Endothelial cell of umbilical vein (primary cell): ENCODE results near the gene C17orf107. TPM values are rescaled to one million over a fixed set of nuclear protein-coding genes. Genes with fewer than 3 reads are reported as not detected.

Experiments
- BruUV-seq: library from RNA; stranded (reverse); fragments of 400-500 nt; replicated peaks from 2 replicates; lab custom pipeline; 2021; lab: Mats Ljungman, UMichigan
- CTCF ChIA-PET: fragments of 300-600, 350-600 bp; sonication (Branson Sonifier 250); formaldehyde crosslinking; loops from one replicate; lab custom pipeline; 2021; ENCODE audit warnings: antibody characterized with exemption, inconsistent platforms; lab: Charles Lee
- POLR2A ChIA-PET: fragments of 300-600, 350-600 bp; sonication (Branson Sonifier 250); formaldehyde crosslinking; loops from one replicate; lab custom pipeline; 2021; ENCODE audit warnings: antibody characterized with exemption, inconsistent platforms; lab: Charles Lee
- DNase-seq: peaks from one replicate; pipeline ENCODE4 v3.0.0-alpha.2; 2011; ENCODE audit warnings: low read depth, low spot score
- FAIRE-seq: peaks from 2 replicates; lab custom pipeline; 2011; peaks lifted over from hg19 to GRCh38; lab: Jason Lieb, UNC
- H2AFZ ChIP-seq: 2 replicates; pipeline ENCODE4 v1.6.0; 2012; ENCODE audit warnings: low read depth, low read length, control low read depth, inconsistent platforms
- H3K27ac ChIP-seq: 2 replicates; pipeline ENCODE4 v1.5.1; 2011; ENCODE audit warnings: low read depth, mild to moderate bottlenecking, control low read depth, low read length, moderate library complexity; ENCODE audit not compliant: insufficient read depth
- H3K27me3 ChIP-seq, 2 experiments: 2 replicates each; pipeline versions ENCODE4 v1.6.0 to v1.6.1; 2011; ENCODE audit warnings: low read length in 2 of 2, mixed read lengths in 1 of 2; ENCODE audit not compliant: control insufficient read depth in 2 of 2, insufficient read depth in 2 of 2
- H3K36me3 ChIP-seq, 2 experiments: 2 replicates in 1 of 2; 3 replicates in 1 of 2; pipeline ENCODE4 v1.5.1; 2011; ENCODE audit warnings: low read length in 2 of 2, mild to moderate bottlenecking in 1 of 2, moderate library complexity in 1 of 2; ENCODE audit not compliant: control insufficient read depth in 2 of 2, insufficient read depth in 2 of 2; ENCODE audit errors: extremely low read depth in 1 of 2
- H3K4me1 ChIP-seq: 3 replicates; pipeline ENCODE4 v1.5.1; 2011; ENCODE audit warnings: mild to moderate bottlenecking, low read length; ENCODE audit not compliant: control insufficient read depth, insufficient read depth; ENCODE audit errors: extremely low read depth
- H3K4me2 ChIP-seq: 2 replicates; pipeline ENCODE4 v1.6.1; 2011; ENCODE audit warnings: low read length, control low read depth, mixed read lengths; ENCODE audit not compliant: insufficient read depth
- H3K4me3 ChIP-seq, 3 experiments: fragments of 200-600 bp in 1 of 3; sonication (generic), shearing (Covaris generic) in 1 of 3; replicated peaks in 1 of 3; 2 replicates each; pipeline ENCODE4 v1.5.1; 2011 to 2016; ENCODE audit warnings: control low read depth in 3 of 3, low read length in 3 of 3, mild to moderate bottlenecking in 2 of 3, inconsistent platforms in 1 of 3, low read depth in 1 of 3, moderate library complexity in 1 of 3; ENCODE audit not compliant: insufficient read depth in 1 of 3
- H3K79me2 ChIP-seq: 2 replicates; pipeline ENCODE4 v1.6.0; 2012; ENCODE audit warnings: low read length, inconsistent platforms; ENCODE audit not compliant: control insufficient read depth, insufficient read depth
- H3K9ac ChIP-seq: replicated peaks from 2 replicates; pipeline ENCODE3; 2011; ENCODE audit warnings: low read length, control low read depth; ENCODE audit not compliant: insufficient read depth; ENCODE audit errors: extremely low read depth
- H3K9me1 ChIP-seq: replicated peaks from 3 replicates; pipeline ENCODE4 v1.6.0; 2011; ENCODE audit warnings: mild to moderate bottlenecking, low read length; ENCODE audit not compliant: control insufficient read depth, insufficient read depth; ENCODE audit errors: extremely low read depth
- H3K9me3 ChIP-seq: replicated peaks from 2 replicates; pipeline ENCODE4 v1.5.1; 2012; ENCODE audit warnings: low read length, inconsistent platforms; ENCODE audit not compliant: control insufficient read depth, insufficient read depth
- H4K20me1 ChIP-seq: replicated peaks from 2 replicates; pipeline ENCODE3; 2011; ENCODE audit warnings: mild to moderate bottlenecking, low read length; ENCODE audit not compliant: control insufficient read depth, insufficient read depth; ENCODE audit errors: extremely low read depth
- CTCF ChIP-seq, 2 donors: IDR thresholded peaks; 1 replicate in 1 of 2; 2 replicates in 1 of 2; pipeline ENCODE4 v1.5.1; 2011; ENCODE audit warnings: low read length in 2 of 2, mild to moderate bottlenecking in 2 of 2, moderate library complexity in 2 of 2, control low read depth in 1 of 2, inconsistent platforms in 1 of 2, low read depth in 1 of 2; ENCODE audit not compliant: insufficient read depth in 1 of 2; ENCODE audit errors: extremely low read depth in 1 of 2
- EZH2 ChIP-seq: IDR thresholded peaks from 2 replicates; pipeline ENCODE4 v1.6.1; 2012; ENCODE audit warnings: borderline replicate concordance, low read depth, mild to moderate bottlenecking, moderate library complexity, low read length, inconsistent platforms; ENCODE audit not compliant: severe bottlenecking
- GATA2 ChIP-seq: IDR thresholded peaks from 2 replicates; pipeline ENCODE4 v1.7.0; 2011; ENCODE audit warnings: low read depth, mild to moderate bottlenecking, moderate library complexity, mixed read lengths, low read length; ENCODE audit not compliant: insufficient read length, insufficient read depth
- JUN ChIP-seq: IDR thresholded peaks from 2 replicates; pipeline ENCODE4 v1.6.1; 2011; ENCODE audit warnings: borderline replicate concordance, low read depth; ENCODE audit not compliant: insufficient read length, insufficient read depth
- MAX ChIP-seq: IDR thresholded peaks from 2 replicates; pipeline ENCODE4 v1.6.1; 2011; ENCODE audit not compliant: insufficient read depth, insufficient read length
- MYC ChIP-seq: IDR thresholded peaks from one replicate; pipeline ENCODE4 v1.6.1; 2011; ENCODE audit warnings: mild to moderate bottlenecking, low read depth, low read length
- POLR2A ChIP-seq: IDR thresholded peaks from 2 replicates; pipeline ENCODE4 v1.6.1; 2012; ENCODE audit warnings: low read depth, mild to moderate bottlenecking, control low read depth, low read length
- POLR2AphosphoS5 ChIP-seq: IDR thresholded peaks from 2 replicates; pipeline ENCODE4 v1.6.1; 2012; ENCODE audit warnings: low read depth, mild to moderate bottlenecking, control low read depth, low read length, moderate library complexity; ENCODE audit not compliant: insufficient read depth
- dilution Hi-C: fragments of 300-500 bp; cut with MboI; formaldehyde crosslinking; loops from one replicate; pipeline ENCODE4 v1.15.0; 2019; ENCODE audit warnings: low sequenced_read_pairs; ENCODE audit not compliant: extremely low pct_ligation_motif_present
- intact Hi-C: fragments of 100-400 bp; cut with micrococcal nuclease; formaldehyde crosslinking; loops from one replicate; pipeline ENCODE4 v1.10.0; 2022
- polyA plus RNA-seq, 4 experiments: library from polyadenylated mRNA; depleted of rRNA in 3 of 4; stranded (reverse) in 3 of 4; unstranded in 1 of 4; fragments of >200 nt; gene quantifications; 2 replicates each; pipeline versions ENCODE4 v1.2.1 to v1.2.3, GENCODE V29; 2011 to 2012; ENCODE audit warnings: missing spikeins in 1 of 4
- total RNA-seq: library from RNA; stranded (reverse); gene quantifications from 2 replicates; pipeline ENCODE4 v1.2.3, GENCODE V29; 2021

Gene C17orf107
- total and polyA plus RNA-seq, 2 donors (not counting 3 experiments of a cell fraction or from before 2014, with no cell fraction given), result 0.68 to 1.0 TPM

GRCh38 chr17:4942760-4943508, 43.6 kb downstream of the C17orf107 start:
- Histone ChIP-seq H3K4me2 (no peak overlapping the region), H3K4me3 (no peak overlapping the region), H3K9ac (no peak overlapping the region), H3K27ac (no peak overlapping the region), H3K4me1 (peaks cover 37% of the 10 kb centered on the region), H3K36me3 (peaks cover 15 to 32% of the 10 kb centered on the region in 2 experiments), H3K9me1 (no peaks in the 10 kb centered on the region), H4K20me1 (no peaks in the 10 kb centered on the region), H2AFZ (no peak overlapping the region), H3K9me3 (no peaks in the 10 kb centered on the region), H3K27me3 (no peaks in the 10 kb centered on the region), H3K79me2 (peaks cover 89% of the 10 kb centered on the region)
- dilution Hi-C loops, result no loop called here
- no TSS peak for BruUV-seq
- DNase-seq (no peak), FAIRE-seq (no peak)
- intact Hi-C loops, result no loop called here
- ChIA-PET CTCF (no interaction called here), POLR2A (no interaction called here)
- peak; percentile 62 for TF ChIP-seq POLR2AphosphoS5
- TF ChIP-seq CTCF (IDR thresholded peaks at IDR 0.05; ENCODE audit: extremely low read depth in 1 of 2, insufficient read depth in 1 of 2, low read depth in 1 of 2, low read length in 2 of 2), result no peak
- TF ChIP-seq POLR2A, result peak; percentile 64

- no peak overlapping the region for H3K27ac ChIP-seq
- no peak overlapping the region for H2AFZ ChIP-seq
- no peaks in the 10 kb centered on the region for H3K9me1 ChIP-seq
- ChIA-PET CTCF (no interaction called here), POLR2A (no interaction called here)
- BruUV-seq, result no TSS peak
- no peaks in the 10 kb centered on the region for H4K20me1 ChIP-seq
- H3K9me3 ChIP-seq, result no peaks in the 10 kb centered on the region
- intact Hi-C loops (no loop called here), dilution Hi-C loops (no loop called here)
- TF ChIP-seq GATA2, result no peak
- TF ChIP-seq JUN, result no peak
- TF ChIP-seq MYC, result no peak
- no peak for TF ChIP-seq MAX
- TF ChIP-seq POLR2AphosphoS5, result no peak
- no peak for TF ChIP-seq EZH2
- TF ChIP-seq POLR2A, result no peak
- no peak overlapping the region for H3K4me2 ChIP-seq
- peaks cover 81% of the 10 kb centered on the region for H3K79me2 ChIP-seq
- peaks cover 30% of the 10 kb centered on the region for H3K4me1 ChIP-seq
- H3K4me3 ChIP-seq, result no peak overlapping the region
- DNase-seq (no peak), FAIRE-seq (no peak)
- no peaks in the 10 kb centered on the region for H3K27me3 ChIP-seq
- H3K36me3 ChIP-seq, result peaks cover 13 to 28% of the 10 kb centered on the region in 2 experiments
- H3K9ac ChIP-seq, result no peak overlapping the region
These were observed 44.8 kb downstream of the C17orf107 start for GRCh38 chr17:4944163-4944553.
